GM18526 (cell line): Measurements from ENCODE around the gene CCDC154.

Experiments
- POLR2A ChIP-seq: IDR thresholded peaks from 3 replicates; pipeline ENCODE4 v1.6.1; 2011; ENCODE audit not compliant: insufficient read length; ENCODE audit errors: extremely low read depth

Gene CCDC154, protein sequence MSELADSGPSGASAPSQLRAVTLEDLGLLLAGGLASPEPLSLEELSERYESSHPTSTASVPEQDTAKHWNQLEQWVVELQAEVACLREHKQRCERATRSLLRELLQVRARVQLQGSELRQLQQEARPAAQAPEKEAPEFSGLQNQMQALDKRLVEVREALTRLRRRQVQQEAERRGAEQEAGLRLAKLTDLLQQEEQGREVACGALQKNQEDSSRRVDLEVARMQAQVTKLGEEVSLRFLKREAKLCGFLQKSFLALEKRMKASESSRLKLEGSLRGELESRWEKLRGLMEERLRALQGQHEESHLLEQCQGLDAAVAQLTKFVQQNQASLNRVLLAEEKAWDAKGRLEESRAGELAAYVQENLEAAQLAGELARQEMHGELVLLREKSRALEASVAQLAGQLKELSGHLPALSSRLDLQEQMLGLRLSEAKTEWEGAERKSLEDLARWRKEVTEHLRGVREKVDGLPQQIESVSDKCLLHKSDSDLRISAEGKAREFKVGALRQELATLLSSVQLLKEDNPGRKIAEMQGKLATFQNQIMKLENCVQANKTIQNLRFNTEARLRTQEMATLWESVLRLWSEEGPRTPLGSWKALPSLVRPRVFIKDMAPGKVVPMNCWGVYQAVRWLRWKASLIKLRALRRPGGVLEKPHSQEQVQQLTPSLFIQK

DNA sequence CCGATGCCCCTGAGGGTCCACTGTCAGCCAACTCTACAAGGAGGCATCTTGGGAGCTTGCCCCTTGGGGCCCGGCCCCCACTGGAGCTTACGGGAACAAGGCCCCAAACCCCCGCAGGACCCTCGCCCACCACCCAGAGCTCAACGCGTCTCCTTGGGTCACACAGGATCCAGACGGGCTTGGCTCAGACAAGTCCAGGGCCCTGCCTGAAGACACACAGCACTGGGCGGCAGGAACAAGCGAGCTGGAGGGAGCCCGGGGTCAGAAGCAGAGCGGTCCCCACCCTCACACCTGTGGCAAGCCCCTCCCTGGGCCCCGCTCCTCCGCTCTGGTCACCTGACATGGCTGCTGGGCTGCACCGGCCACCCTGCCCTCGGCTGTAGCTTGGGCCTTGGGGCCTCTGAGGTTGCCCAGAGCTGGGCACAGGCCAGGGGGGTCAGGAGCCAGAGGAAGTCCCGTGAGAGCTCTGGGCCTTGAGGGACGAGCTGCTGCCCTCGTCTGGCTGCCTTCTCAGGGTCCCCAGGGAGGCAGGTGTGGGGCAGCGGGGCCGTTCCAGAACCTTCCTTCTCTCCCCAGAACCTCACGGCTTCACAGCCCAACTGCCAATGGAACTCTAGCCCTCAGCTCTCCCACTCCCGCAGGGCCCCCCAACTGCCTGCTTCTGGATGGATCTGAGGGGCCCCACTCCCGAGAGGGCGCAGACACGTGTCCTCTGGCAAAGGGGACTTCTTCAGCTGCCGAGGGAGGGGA, at the start of gene CCDC154:
CCDC154 (minus strand) TSS at position 577 of the 750 bp plus-strand sequence; CDS start at position 343, 234 bp downstream.
- TF ChIP-seq POLR2A: no peak

- no peak for TF ChIP-seq POLR2A
Observed at GRCh38 chr16:1493746-1494094, 49.4 kb upstream of the CCDC154 start.

GRCh38 chr16:1492923-1493745, 48.8 kb upstream of the CCDC154 start, which contains the start of gene TELO2:
Gene TELO2 (plus strand): TSS chr16:1493360. CDS start chr16:1494282, 922 bp downstream.
- TF ChIP-seq POLR2A: peak; percentile 61

GRCh38 chr16:1492082-1492922, 47.9 kb upstream of the CCDC154 start:
- TF ChIP-seq POLR2A: no peak

DNA sequence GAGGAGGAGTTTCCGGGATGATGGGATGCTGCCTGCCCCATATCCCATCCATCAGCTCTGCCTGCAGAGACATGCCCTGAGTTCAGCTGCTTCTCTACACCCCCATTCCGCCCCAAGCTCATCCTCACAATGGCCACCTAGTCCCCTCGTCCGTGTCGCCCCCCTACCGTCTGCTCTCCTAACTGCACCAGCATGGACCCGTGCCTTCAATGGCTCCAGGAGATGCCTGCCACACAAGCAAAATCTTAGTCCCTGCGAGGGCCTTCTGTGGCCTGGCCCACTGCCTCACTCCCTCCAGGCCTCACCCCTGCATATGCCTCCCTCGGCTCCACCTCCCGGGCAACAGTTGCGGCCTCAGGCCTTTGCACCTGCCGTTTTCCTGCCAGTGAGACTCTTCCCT, 47.0 kb upstream of the CCDC154 start:
- TF ChIP-seq POLR2A: no peak

DNA sequence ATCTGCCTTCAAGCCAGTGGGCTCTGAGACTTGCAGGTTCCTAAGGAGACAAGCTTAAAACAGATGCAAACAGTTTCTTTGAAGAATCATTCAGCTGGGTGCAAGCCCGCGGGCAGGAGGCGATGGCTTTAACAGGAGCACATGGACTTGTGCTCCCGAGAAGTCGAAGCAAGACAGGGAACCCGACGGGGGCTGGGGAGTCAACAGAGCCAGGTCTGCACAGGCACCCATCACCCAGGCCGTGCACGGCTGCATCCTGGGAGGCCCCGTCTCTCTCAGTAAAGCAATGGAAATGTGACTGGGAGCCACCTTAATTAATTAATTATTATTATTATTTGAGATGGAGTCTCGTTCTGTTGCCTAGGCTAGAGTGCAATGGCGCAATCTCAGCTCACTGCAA, 44.7 kb upstream of the CCDC154 start:
- no peak for TF ChIP-seq POLR2A

GRCh38 chr16:1488619-1489018, 44.3 kb upstream of the CCDC154 start, which contains the start of gene PTX4:
Gene PTX4 (minus strand): TSS chr16:1488944. CDS start chr16:1488909, 35 bp downstream.
- TF ChIP-seq POLR2A: no peak

GRCh38 chr16:1488054-1488601, 43.8 kb upstream of the CCDC154 start:
- TF ChIP-seq POLR2A: no peak

DNA sequence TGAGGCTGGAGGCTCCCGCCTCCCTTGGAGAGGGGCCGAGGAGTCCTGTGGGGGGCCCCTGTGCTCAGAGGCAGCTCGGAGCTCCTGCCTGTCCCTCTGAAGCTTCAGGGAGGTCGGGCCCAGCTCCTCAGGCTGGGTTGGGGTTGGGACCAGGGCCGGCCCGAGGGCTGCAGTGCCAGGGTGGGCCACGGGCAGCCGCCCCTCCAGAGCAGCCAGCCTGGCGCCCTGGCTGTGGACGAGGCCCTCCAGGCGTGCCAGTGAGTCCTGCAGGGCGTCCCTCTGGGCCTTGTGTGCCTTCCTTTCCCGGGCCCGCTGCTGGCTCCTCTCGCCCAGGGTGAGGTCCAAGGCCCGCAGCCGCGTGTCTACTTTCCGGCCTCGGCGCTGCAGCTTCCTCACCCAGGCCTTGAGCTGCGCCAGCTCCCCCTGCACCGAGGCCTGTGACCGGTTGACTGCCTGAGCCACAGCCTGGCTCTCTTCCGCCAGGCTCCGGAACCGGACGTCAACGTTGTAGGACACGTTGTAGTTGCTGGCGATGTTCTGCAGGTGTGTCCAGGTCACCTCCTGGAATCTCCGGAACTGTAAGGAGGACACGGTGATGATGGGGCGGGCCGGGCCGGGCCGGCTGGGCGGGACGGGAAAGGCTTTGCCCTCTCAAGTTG, 43.2 kb upstream of the CCDC154 start:
- TF ChIP-seq POLR2A: no peak

DNA sequence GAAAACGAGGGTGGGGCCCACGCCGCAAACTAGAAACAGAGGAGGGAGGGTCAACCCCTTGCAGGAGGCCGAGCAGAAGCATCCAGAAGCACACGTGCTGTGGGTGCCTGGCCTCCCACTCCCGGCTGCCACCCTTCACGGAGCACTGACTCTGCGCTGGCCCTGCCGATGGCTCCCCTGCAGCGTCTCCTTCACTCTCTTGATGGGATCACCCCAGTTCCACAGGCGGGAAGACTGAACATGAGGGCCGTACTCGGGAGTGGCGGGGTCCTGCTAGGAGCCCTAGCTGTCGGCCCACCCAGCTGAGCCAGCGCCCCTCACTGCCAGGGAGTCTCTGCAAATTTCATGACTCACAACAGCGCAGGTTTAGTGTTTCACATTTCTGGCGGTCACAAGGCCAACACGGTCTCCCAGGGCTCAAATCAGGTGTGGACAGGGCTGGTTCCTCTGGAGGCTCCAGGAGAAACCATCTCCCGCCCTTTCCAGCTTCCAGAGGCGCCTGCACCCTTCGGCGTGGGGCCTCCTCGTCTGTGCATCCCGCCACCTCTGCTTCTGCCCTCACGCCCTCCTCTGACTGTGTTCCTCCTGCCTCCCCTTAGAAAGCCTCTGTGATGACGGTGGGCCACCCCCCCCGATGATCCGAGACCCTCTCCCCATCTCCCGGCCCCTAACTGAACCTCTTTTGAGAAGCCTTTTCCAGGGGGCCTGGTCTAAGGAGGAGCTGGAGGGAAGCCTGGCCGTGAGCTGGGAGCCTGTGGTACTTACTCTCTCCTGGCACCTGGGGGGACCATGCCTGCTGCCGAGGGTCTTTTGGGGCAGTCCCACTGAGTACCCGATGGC, 42.4 kb upstream of the CCDC154 start:
- TF ChIP-seq POLR2A: no peak

GRCh38 chr16:1485847-1486496, 41.6 kb upstream of the CCDC154 start:
- no peak for TF ChIP-seq POLR2A
